A673 (cell line): ENCODE measurements around the gene EEF2K. TPM values are rescaled to one million over a fixed set of nuclear protein-coding genes. Genes with fewer than 3 reads are reported as not detected.

Experiments used
- BruUV-seq: library from RNA; stranded (reverse); fragments of 400-500 nt; replicated peaks from 2 replicates; lab custom pipeline; 2021; lab: Mats Ljungman, UMichigan
- CTCF ChIA-PET: fragments of 300-600 bp; sonication (Branson Sonifier 250); formaldehyde crosslinking; loops from one replicate; lab custom pipeline; 2022; ENCODE audit warnings: antibody characterized with exemption; lab: Charles Lee
- POLR2A ChIA-PET: fragments of 300-600 bp; sonication (Branson Sonifier 250); formaldehyde crosslinking; loops from one replicate; lab custom pipeline; 2022; ENCODE audit warnings: antibody characterized with exemption; ENCODE audit not compliant: low non-redundant PET; lab: Charles Lee
- DNase-seq: peaks from one replicate; pipeline ENCODE4 v3.0.0-alpha.2; 2015; ENCODE audit warnings: low spot score
- H3K27ac ChIP-seq: fragments of 200-600 bp; sonication (generic); 2 replicates; pipeline ENCODE4 v1.5.1; 2016; ENCODE audit warnings: mixed run types, low read depth, mild to moderate bottlenecking, mixed read lengths, antibody characterized with exemption, low read length; ENCODE audit not compliant: poor library complexity, severe bottlenecking
- H3K27me3 ChIP-seq: fragments of 200-600 bp; sonication (generic); replicated peaks from 2 replicates; pipeline ENCODE4 v1.6.1; 2017; ENCODE audit warnings: mixed run types, low read depth, mild to moderate bottlenecking, mixed read lengths, antibody characterized with exemption, low read length; ENCODE audit not compliant: insufficient read depth, poor library complexity
- H3K36me3 ChIP-seq: fragments of 200-600 bp; sonication (generic); 2 replicates; pipeline ENCODE4 v1.6.1; 2016; ENCODE audit warnings: mixed run types, mild to moderate bottlenecking, mixed read lengths, antibody characterized with exemption, low read length; ENCODE audit not compliant: insufficient read depth, poor library complexity, severe bottlenecking
- H3K4me1 ChIP-seq: fragments of 200-600 bp; sonication (generic); 2 replicates; pipeline ENCODE4 v1.6.1; 2017; ENCODE audit warnings: mixed run types, mild to moderate bottlenecking, mixed read lengths, antibody characterized with exemption, low read length; ENCODE audit not compliant: insufficient read depth, poor library complexity, severe bottlenecking
- H3K4me3 ChIP-seq: fragments of 200-600 bp; sonication (generic); 2 replicates; pipeline ENCODE4 v1.5.1; 2016; ENCODE audit warnings: low read depth, mixed run types, mild to moderate bottlenecking, mixed read lengths, low read length; ENCODE audit not compliant: poor library complexity, severe bottlenecking
- H3K9me3 ChIP-seq: fragments of 200-600 bp; sonication (generic); 2 replicates; pipeline ENCODE4 v1.6.1; 2016; ENCODE audit warnings: mixed run types, low read depth, mild to moderate bottlenecking, mixed read lengths, antibody characterized with exemption, low read length; ENCODE audit not compliant: poor library complexity, severe bottlenecking
- CTCF ChIP-seq: fragments of 300-800, 200-600 bp; sonication (generic); conservative IDR thresholded peaks from 2 replicates; pipeline ENCODE4 v1.5.1; 2017; ENCODE audit warnings: low read depth, mild to moderate bottlenecking, antibody characterized with exemption, low read length, moderate library complexity, mixed read lengths
- EZH2 ChIP-seq: fragments of 200-600 bp; sonication (generic); IDR thresholded peaks from 2 replicates; pipeline ENCODE4 v1.6.1; 2017; ENCODE audit warnings: borderline replicate concordance, low read depth, mild to moderate bottlenecking, mixed read lengths, antibody characterized with exemption, low read length; ENCODE audit not compliant: poor library complexity, severe bottlenecking
- intact Hi-C: fragments of 100-400 bp; cut with micrococcal nuclease; formaldehyde crosslinking; loops from one replicate; pipeline ENCODE4 v1.10.0; 2022; ENCODE audit not compliant: unreplicated experiment
- total RNA-seq: library from RNA; stranded (reverse); gene quantifications from 2 replicates; pipeline ENCODE4 v1.2.3, GENCODE V29; 2021

Gene EEF2K
- total RNA-seq, 1 experiment from 2014 or later: 14.3 TPM

- Histone ChIP-seq H3K4me3 (no peak overlapping the region), H3K36me3 (peaks cover 4% of the 10 kb centered on the region), H3K27me3 (no peaks in the 10 kb centered on the region), H3K27ac (no peak overlapping the region), H3K9me3 (no peaks in the 10 kb centered on the region), H3K4me1 (no peaks in the 10 kb centered on the region)
- BruUV-seq: no TSS peak
- TF ChIP-seq CTCF (no peak), EZH2 (no peak)
- DNase-seq: no peak
- CTCF ChIA-PET: no interaction called here
- intact Hi-C loops: no loop called here
- POLR2A ChIA-PET: no interaction called here
These were observed 59.3 kb downstream of the EEF2K start for GRCh38 chr16:22265351-22265750.

- Histone ChIP-seq H3K27me3 (no peaks in the 10 kb centered on the region), H3K27ac (no peak overlapping the region), H3K4me3 (no peak overlapping the region), H3K36me3 (no peaks in the 10 kb centered on the region), H3K4me1 (no peaks in the 10 kb centered on the region), H3K9me3 (no peaks in the 10 kb centered on the region)
- ChIA-PET POLR2A (no interaction called here), CTCF (no interaction called here)
- DNase-seq: no peak
- intact Hi-C loops: no loop called here
- no TSS peak for BruUV-seq
- TF ChIP-seq CTCF (no peak), EZH2 (no peak)
These were observed 60.5 kb downstream of the EEF2K start for GRCh38 chr16:22266546-22266945.

- no peak overlapping the region for H3K4me3 ChIP-seq
- TF ChIP-seq EZH2 (no peak), CTCF (no peak)
- no peak overlapping the region for H3K27ac ChIP-seq
- ChIA-PET POLR2A (no interaction called here), CTCF (no interaction called here)
- H3K4me1 ChIP-seq: no peaks in the 10 kb centered on the region
- no peaks in the 10 kb centered on the region for H3K27me3 ChIP-seq
- intact Hi-C loops: no loop called here
- no peaks in the 10 kb centered on the region for H3K9me3 ChIP-seq
- no peaks in the 10 kb centered on the region for H3K36me3 ChIP-seq
- no peak for DNase-seq
- BruUV-seq: no TSS peak
These were observed 61.7 kb downstream of the EEF2K start for GRCh38 chr16:22267764-22268163.
